HEK293 (cell line): ENCODE measurements around the gene OXSM.

Experiments used
- CTCF ChIP-seq: fragments of 450-650 bp; formaldehyde crosslinking; IDR thresholded peaks from 2 replicates; pipeline ENCODE4 v1.5.1; 2016; ENCODE audit warnings: missing biosample characterization, missing genetic modification characterization
- ELK4 ChIP-seq: IDR thresholded peaks from 2 replicates; pipeline ENCODE4 v1.6.1; 2011; ENCODE audit warnings: mild to moderate bottlenecking, low read depth, low read length, borderline replicate concordance
- SETDB1 ChIP-seq: IDR thresholded peaks from one replicate; pipeline ENCODE4 v1.6.1; 2017; ENCODE audit warnings: mild to moderate bottlenecking, low read length, moderate library complexity, mixed read lengths; ENCODE audit not compliant: insufficient read length
- ZNF114 ChIP-seq: fragments of 450-650 bp; formaldehyde crosslinking; IDR thresholded peaks from 2 replicates; pipeline ENCODE4 v1.5.0; 2017; ENCODE audit warnings: missing biosample characterization, missing genetic modification characterization
- ZNF311 ChIP-seq: fragments of 450-650 bp; formaldehyde crosslinking; IDR thresholded peaks from 2 replicates; pipeline ENCODE4 v1.5.1; 2017; ENCODE audit warnings: missing biosample characterization, missing genetic modification characterization, borderline replicate concordance
- ZNF354C ChIP-seq: fragments of 450-650 bp; formaldehyde crosslinking; IDR thresholded peaks from 2 replicates; pipeline ENCODE4 v1.5.1; 2016; ENCODE audit warnings: missing biosample characterization, missing genetic modification characterization, low read depth, borderline replicate concordance
- ZNF621 ChIP-seq: fragments of 450-650 bp; formaldehyde crosslinking; IDR thresholded peaks from 2 replicates; pipeline ENCODE4 v1.5.1; 2017; ENCODE audit warnings: missing biosample characterization, missing genetic modification characterization

GRCh38 chr3:25834346-25834745 lies 44.5 kb downstream of the OXSM start:
- TF ChIP-seq SETDB1 (no peak), CTCF (tag by site-specific recombination) (no peak), ZNF621 (tag by site-specific recombination) (no peak), ZNF354C (tag by site-specific recombination) (no peak), ZNF311 (tag by site-specific recombination) (no peak), ELK4 (no peak), ZNF114 (tag by site-specific recombination) (no peak)
